CD4-positive, alpha-beta T cell (primary cell): ENCODE results near the gene DCTN4. TPM values are rescaled to one million over a fixed set of nuclear protein-coding genes. Genes with fewer than 3 reads are reported as not detected.

Experiments
- ATAC-seq: fragments of 200-7000 bp; cut with Tn5 transposase; one replicate; pipeline ENCODE4 v1.10.0; 2022; ENCODE audit warnings: mild to moderate bottlenecking; ENCODE audit not compliant: poor library complexity
- CTCF ChIA-PET: fragments of 350-600 bp; sonication (Branson Sonifier 250); formaldehyde crosslinking; loops from one replicate; lab custom pipeline; 2021; ENCODE audit warnings: antibody characterized with exemption, inconsistent platforms; lab: Charles Lee
- POLR2A ChIA-PET: fragments of 350-600 bp; sonication (Branson Sonifier 250); formaldehyde crosslinking; loops from one replicate; lab custom pipeline; 2021; ENCODE audit warnings: antibody characterized with exemption, inconsistent platforms; lab: Charles Lee
- DNase-seq, 14 experiments: peaks; one replicate each; pipeline ENCODE4 v3.0.0-alpha.2; 2013 to 2020; ENCODE audit warnings: mixed read lengths in 2 of 14
- H3K27ac ChIP-seq, 2 donors: one replicate each; pipeline versions ENCODE4 v1.5.1 to v1.7.0; 2013; ENCODE audit warnings: low read length in 2 of 2, low read depth in 1 of 2, mild to moderate bottlenecking in 1 of 2
- H3K27me3 ChIP-seq, 2 experiments: 1 replicate in 1 of 2; 2 replicates in 1 of 2; pipeline versions ENCODE4 v1.6.1 to v1.7.0; 2013; ENCODE audit warnings: low read length in 2 of 2, control low read depth in 1 of 2, mild to moderate bottlenecking in 1 of 2, moderate library complexity in 1 of 2; ENCODE audit not compliant: insufficient read depth in 2 of 2, control insufficient read depth in 1 of 2
- H3K36me3 ChIP-seq: one replicate; pipeline ENCODE4 v1.6.1; 2013; ENCODE audit warnings: low read length, control low read depth; ENCODE audit not compliant: insufficient read depth
- H3K4me1 ChIP-seq: one replicate; pipeline ENCODE4 v1.6.1; 2013; ENCODE audit warnings: low read length, control low read depth; ENCODE audit not compliant: insufficient read depth
- H3K4me3 ChIP-seq: one replicate; pipeline ENCODE4 v1.5.1; 2013; ENCODE audit warnings: mild to moderate bottlenecking, low read length, moderate library complexity
- H3K9me3 ChIP-seq, 2 experiments: 1 replicate in 1 of 2; 2 replicates in 1 of 2; pipeline versions ENCODE4 v1.6.1 to v1.7.0; 2013; ENCODE audit warnings: low read length in 2 of 2, mild to moderate bottlenecking in 2 of 2, control low read depth in 1 of 2, moderate library complexity in 1 of 2; ENCODE audit not compliant: control insufficient read depth in 1 of 2, insufficient read depth in 1 of 2
- H3K27ac Mint-ChIP-seq: one replicate; pipeline ENCODE4 v1.8.0; 2020; ENCODE audit warnings: mixed read lengths
- H3K27me3 Mint-ChIP-seq: one replicate; pipeline ENCODE4 v1.8.0; 2021; ENCODE audit warnings: mixed read lengths
- H3K36me3 Mint-ChIP-seq: one replicate; pipeline ENCODE4 v1.8.0; 2021; ENCODE audit warnings: low read depth, mixed read lengths
- H3K4me1 Mint-ChIP-seq: one replicate; pipeline ENCODE4 v1.8.0; 2021; ENCODE audit warnings: low read depth, mixed read lengths
- H3K4me3 Mint-ChIP-seq: one replicate; pipeline ENCODE4 v1.8.0; 2020; ENCODE audit warnings: mild to moderate bottlenecking, mixed read lengths
- H3K9me3 Mint-ChIP-seq: one replicate; pipeline ENCODE4 v1.8.0; 2020; ENCODE audit warnings: mixed read lengths
- CTCF ChIP-seq: fragments of 200-600 bp; IDR thresholded peaks from one replicate; pipeline ENCODE4 v1.8.0; 2022; ENCODE audit warnings: antibody characterized with exemption, mild to moderate bottlenecking
- intact Hi-C, 2 experiments: fragments of 100-400 bp; cut with DNase I in 1 of 2; cut with micrococcal nuclease in 1 of 2; formaldehyde crosslinking; loops; one replicate each; pipeline versions ENCODE4 v1.15.1 to v1.9.0; 2023 to 2025; cut with DNase I, micrococcal nuclease
- total RNA-seq, 174 experiments: library from RNA in 2 of 174; stranded (reverse) in 2 of 174; gene quantifications; one replicate each; pipeline ENCODE4 v1.2.3 and lab custom pipeline; 2021 to 2026

DCTN4 gene
- total RNA-seq, 2 experiments from 2014 or later = 81.2 to 84.4 TPM

DNA sequence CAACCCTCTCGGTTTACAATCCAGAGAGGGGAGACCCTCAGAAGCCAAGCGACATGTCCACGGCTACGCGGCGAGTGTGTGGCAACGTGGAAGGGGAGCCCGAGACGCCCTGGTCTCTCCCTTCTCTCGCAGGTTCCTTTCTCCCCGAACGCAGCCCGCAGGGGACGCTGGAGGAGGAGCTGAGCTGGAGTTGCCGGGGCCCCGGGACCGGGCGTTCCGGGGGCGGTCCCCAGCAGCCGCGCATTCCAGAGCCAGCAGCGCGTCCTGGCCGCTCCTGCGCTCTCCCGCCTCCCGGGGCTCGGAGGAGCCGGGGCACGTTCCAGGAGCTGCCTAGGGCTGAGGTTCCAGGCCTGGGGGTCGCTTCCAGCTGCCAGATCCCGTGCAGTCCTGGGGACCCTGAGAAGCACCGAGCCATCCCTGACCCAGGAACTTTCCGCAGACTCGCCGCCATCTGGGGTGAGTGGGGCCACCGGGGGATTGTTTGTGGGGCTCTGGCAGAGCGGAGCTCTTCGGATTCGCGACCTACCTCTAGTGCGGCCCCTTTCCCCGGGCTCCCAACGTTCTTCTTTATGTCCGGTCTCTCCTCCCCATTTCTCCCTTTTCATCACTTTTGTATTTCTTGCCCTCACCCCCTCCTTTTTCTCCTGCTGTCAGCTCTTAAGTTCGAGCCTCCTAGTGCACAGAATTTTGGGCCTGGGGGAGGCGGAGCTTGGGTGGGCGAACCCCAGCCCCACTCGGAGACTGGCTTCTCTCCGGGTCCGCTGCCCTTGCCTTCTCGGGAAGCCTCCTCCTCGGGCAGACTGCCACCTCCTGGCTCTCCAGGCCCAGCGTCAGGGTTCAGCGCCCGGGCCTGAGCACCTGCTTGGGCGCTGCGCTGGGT lies 19.9 kb upstream of the DCTN4 start, which contains the start of gene SMIM3:
Gene SMIM3, plus strand, starts transcription at position 241 of the 880 bp plus-strand sequence. CDS start 16,684 bp downstream, outside the sequence.
- no peaks in the 10 kb centered on the region for H3K27me3 ChIP-seq
- ATAC-seq = peak; percentile 63

DNA sequence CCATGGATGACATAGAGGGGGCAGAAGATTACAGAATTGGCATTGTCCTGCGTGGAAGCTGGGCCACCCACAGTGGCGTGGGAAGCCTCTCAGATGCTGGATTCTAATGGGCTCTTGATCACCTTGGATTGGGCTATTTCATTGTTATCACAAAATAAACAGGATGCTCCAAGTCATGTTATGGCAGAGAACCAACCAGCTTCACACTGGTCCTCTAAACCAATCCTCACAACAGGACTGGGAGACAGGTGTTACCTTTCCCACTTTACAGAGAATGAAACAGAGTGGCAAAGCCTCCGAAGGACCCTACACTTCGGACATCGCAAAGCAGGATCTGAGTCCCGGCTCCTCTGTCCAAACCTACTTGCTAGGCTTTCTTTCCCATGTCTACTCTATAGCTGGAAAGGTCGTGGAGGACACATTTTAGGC lies 19.3 kb upstream of the DCTN4 start:
- Mint-ChIP-seq H3K36me3 (no peaks in the 10 kb centered on the region), H3K4me1 (peaks cover 51% of the 10 kb centered on the region), H3K27ac (peak overlapping the region; percentile 90), H3K27me3 (no peaks in the 10 kb centered on the region), H3K4me3 (peak overlapping the region; percentile 99), H3K9me3 (no peaks in the 10 kb centered on the region)
- Histone ChIP-seq H3K9me3 (no peaks in the 10 kb centered on the region), H3K36me3 (no peaks in the 10 kb centered on the region), H3K4me3 (peak overlapping the region; percentile 96), H3K27ac (peak overlapping the region; percentile 62 to 70), H3K27me3 (peaks cover 0 to 4% of the 10 kb centered on the region in 2 experiments), H3K4me1 (peaks cover 50% of the 10 kb centered on the region)
- DNase-seq (no peak), ATAC-seq (no peak)
- intact Hi-C loops = loop anchor here in 1 of 2 experiments (2.0 to 5.0 kb wide), 3 partner anchors 76 to 321 kb away; partner anchors contain the start of gene RBM22
- CTCF ChIA-PET = interaction anchor here (0.7 to 3.1 kb wide), 16 partner anchors 11 to 328 kb away, joined by 3 to 26 read pairs (median 4); partner anchors contain the start of genes DCTN4, IRGM and RBM22
- no peak for TF ChIP-seq CTCF
- POLR2A ChIA-PET = interaction anchor here (0.9 to 6.0 kb wide), 8 partner anchors 12 to 77 kb away, joined by 3 to 49 read pairs (median 8); partner anchors contain the start of genes DCTN4, IRGM and RBM22

More for the DNA sequence above, 19.9 kb upstream of the DCTN4 start, which contains the start of gene SMIM3:
- H3K27ac ChIP-seq = peak within 1 kb of the TSS; percentile 62 to 70
- Mint-ChIP-seq H3K27ac (peak within 1 kb of the TSS; percentile 90), H3K9me3 (no peaks in the 10 kb centered on the region), H3K4me3 (peak within 1 kb of the TSS; percentile 99), H3K27me3 (no peaks in the 10 kb centered on the region), H3K4me1 (peaks cover 58% of the 10 kb centered on the region), H3K36me3 (peaks cover 4% of the 10 kb centered on the region)
- no peaks in the 10 kb centered on the region for H3K9me3 ChIP-seq
- no peaks in the 10 kb centered on the region for H3K36me3 ChIP-seq
- H3K4me1 ChIP-seq = peaks cover 56% of the 10 kb centered on the region
- TF ChIP-seq CTCF = peak; percentile 41
- DNase-seq = peak; percentile 53 to 84 (median 68)
- intact Hi-C loops = loop anchor here in 1 of 2 experiments (2.0 to 5.0 kb wide), 3 partner anchors 76 to 321 kb away; partner anchors contain the start of gene RBM22
- ChIA-PET CTCF (interaction anchor here (0.7 to 3.1 kb wide), 18 partner anchors 11 to 329 kb away, joined by 3 to 26 read pairs (median 4); partner anchors contain the start of genes DCTN4, IRGM and RBM22), POLR2A (interaction anchor here (0.9 to 6.0 kb wide), 10 partner anchors 11 to 330 kb away, joined by 3 to 49 read pairs (median 4); partner anchors contain the start of genes DCTN4, IRGM, RBM22 and RPS14)
- peak within 1 kb of the TSS; percentile 96 for H3K4me3 ChIP-seq

GRCh38 chr5:150777685-150778084 lies 18.9 kb upstream of the DCTN4 start:
- TF ChIP-seq CTCF = no peak
- Histone ChIP-seq H3K36me3 (no peaks in the 10 kb centered on the region), H3K9me3 (no peaks in the 10 kb centered on the region), H3K4me1 (peaks cover 46% of the 10 kb centered on the region), H3K4me3 (no peak overlapping the region), H3K27me3 (peaks cover 0 to 4% of the 10 kb centered on the region in 2 experiments), H3K27ac (peak overlapping the region in 1 of 2 donors; percentile 70)
- Mint-ChIP-seq H3K27me3 (no peaks in the 10 kb centered on the region), H3K9me3 (no peaks in the 10 kb centered on the region), H3K36me3 (no peaks in the 10 kb centered on the region), H3K4me3 (peak overlapping the region; percentile 99), H3K4me1 (peaks cover 47% of the 10 kb centered on the region), H3K27ac (peak overlapping the region; percentile 90)
- intact Hi-C loops = loop anchor here in 1 of 2 experiments (2.0 to 5.0 kb wide), 3 partner anchors 75 to 320 kb away; partner anchors contain the start of gene RBM22
- no peak for DNase-seq
- ATAC-seq = no peak
- POLR2A ChIA-PET = interaction anchor here (1.4 to 6.0 kb wide), 5 partner anchors 12 to 77 kb away, joined by 3 to 49 read pairs (median 11); partner anchors contain the start of genes DCTN4, IRGM and RBM22
- CTCF ChIA-PET = interaction anchor here (0.7 to 3.1 kb wide), 8 partner anchors 11 to 89 kb away, joined by 3 to 26 read pairs (median 6); partner anchors contain the start of genes DCTN4, IRGM and RBM22
